ENCODE results near the gene DACH2.
"Not testable (repeated sequence)": the region's sequence is repeated elsewhere in the genome, so short reads cannot be mapped to it uniquely, and the experiment has no call there.

The DACH2 gene

GRCh38 chrX:86148024-86148511, at the start of gene DACH2:
Gene DACH2, plus strand, starts transcription at chrX:86148451.
- DNase-seq, result no peak

DNA sequence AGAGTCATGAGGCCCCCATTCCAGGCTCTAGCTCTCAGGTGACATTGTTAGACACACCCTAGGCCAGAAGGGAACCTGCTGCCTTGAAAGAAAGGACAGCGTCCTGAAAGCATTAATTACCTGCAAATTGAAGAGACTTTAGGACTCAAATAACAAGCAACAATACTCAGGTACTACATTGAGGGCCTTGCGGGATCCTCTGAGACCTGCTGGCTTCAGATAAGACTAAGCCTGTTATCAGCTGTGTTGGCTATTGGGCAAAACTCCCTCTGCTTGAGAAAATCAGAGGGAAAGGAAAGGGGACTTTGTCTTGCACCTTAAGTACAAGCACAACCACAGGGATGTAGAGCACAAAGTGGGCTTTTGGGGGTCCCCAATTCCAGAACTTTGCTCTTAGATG, 45.9 kb upstream of the DACH2 start:
- no peak for DNase-seq

DNA sequence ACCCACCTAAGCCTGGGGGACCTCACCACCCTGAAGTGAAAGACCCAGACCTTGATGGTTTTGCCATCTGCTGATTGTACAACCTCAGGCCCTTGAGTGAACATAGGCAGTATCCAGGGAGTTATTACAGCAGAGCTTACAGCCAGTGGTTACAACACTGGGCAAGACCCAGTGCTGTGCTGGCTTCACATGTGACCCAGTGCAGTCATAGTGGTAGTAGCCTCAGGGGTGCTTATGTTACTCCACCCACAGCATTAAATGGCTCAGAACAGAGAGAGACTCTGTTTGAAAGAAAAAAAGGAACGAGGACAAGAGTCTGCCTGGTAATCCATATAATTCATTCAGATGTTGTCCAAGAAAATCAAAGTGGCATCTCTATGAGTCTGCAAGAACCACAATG, 45.2 kb upstream of the DACH2 start:
- DNase-seq, result no peak

DNA sequence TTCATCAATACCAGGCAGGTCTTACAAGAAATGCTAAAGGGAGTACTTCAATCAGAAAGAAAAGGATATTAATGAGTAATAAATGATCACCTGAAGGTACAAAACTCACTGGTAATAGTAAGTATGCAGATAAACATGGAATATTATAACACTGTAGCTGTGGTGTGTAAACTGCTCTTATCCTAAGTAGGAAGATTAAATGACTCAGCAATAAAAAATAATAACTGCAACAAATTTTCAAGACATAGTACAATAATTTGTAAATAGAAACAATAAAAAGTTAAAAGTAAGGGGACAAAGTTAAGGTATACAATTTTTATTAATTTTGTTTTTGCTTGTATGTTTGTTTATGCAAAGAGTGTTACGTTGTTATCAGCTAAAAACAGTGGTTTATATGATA, 43.7 kb upstream of the DACH2 start:
- DNase-seq, result no peak

- DNase-seq, result no peak
These were observed 26.3 kb upstream of the DACH2 start for GRCh38 chrX:86121916-86122315.

- DNase-seq, result no peak
These were observed 14.5 kb upstream of the DACH2 start for GRCh38 chrX:86133761-86134160.

GRCh38 chrX:86137071-86137470, 11.2 kb upstream of the DACH2 start:
- no peak for DNase-seq

GRCh38 chrX:86141786-86142185, 6.5 kb upstream of the DACH2 start:
- no peak for DNase-seq

GRCh38 chrX:86146102-86146501, 2.1 kb upstream of the DACH2 start:
- DNase-seq, result no peak

GRCh38 chrX:86148594-86148993, 343 bp downstream of the DACH2 start:
- no peak for DNase-seq

- no peak for DNase-seq
These were observed 868 bp downstream of the DACH2 start for GRCh38 chrX:86149119-86149518.

GRCh38 chrX:86154553-86154952, 6.3 kb downstream of the DACH2 start:
- no peak for DNase-seq

- DNase-seq, result no peak
These were observed 23.1 kb downstream of the DACH2 start for GRCh38 chrX:86171366-86171765.

DNA sequence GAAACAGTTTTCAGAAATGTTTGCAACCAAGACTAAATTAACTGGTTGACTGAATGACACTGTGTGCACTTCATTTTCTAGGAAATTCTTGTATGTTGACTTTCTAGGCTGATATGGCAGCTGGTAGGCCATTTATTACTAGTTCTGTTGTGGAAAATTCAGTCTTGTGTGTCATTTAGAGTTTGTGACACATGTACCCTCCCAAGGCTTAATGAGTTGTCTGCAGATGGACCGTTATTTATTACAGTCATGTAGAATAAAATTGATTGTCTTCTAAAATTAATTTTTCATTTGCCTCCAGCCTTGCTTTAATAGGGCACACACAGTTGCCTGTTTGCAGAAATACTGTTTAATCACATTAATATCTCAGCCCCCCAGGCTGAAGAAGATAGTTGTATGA, 30.7 kb downstream of the DACH2 start:
- no peak for DNase-seq

DNA sequence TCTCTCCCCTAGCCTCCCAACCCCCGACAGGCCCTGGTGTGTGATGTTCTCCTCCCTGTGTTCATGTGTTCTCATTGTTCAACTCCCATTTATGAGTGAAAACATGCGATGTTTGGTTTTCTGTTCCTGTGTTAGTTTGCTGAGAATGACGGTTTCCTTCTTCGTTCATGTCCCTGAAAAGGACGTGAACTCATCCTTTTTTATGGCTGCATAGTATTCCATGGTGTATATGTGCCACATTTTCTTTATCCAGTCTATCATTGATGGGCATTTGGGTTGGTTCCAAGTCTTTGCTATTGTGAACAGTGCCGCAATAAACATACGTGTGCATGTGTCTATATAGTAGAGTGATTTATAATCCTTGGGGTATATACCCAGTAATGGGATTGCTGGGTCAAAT, 33.1 kb downstream of the DACH2 start:
- not testable (repeated sequence) for DNase-seq

DNA sequence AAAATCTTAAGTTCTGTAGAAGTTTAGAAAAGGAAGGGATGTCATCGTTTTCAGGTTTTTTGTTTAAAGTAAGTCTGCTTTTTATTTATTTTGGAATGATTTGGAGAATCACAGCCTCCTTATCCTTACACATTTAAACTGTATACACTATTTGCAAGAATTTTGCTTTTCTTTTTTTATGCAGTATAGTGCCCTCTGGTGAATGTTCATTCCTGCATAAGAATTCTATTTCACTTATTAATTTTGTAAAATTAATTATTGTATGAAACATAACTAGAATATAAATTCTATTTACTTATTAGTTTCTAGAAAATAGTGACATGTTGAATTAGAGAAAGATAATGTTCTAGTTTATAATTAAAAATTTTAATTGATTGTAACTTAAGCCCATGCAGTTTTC, 44.6 kb downstream of the DACH2 start:
- no peak for DNase-seq

- no peak for DNase-seq
These were observed 46.5 kb downstream of the DACH2 start for GRCh38 chrX:86194758-86195157.

DNA sequence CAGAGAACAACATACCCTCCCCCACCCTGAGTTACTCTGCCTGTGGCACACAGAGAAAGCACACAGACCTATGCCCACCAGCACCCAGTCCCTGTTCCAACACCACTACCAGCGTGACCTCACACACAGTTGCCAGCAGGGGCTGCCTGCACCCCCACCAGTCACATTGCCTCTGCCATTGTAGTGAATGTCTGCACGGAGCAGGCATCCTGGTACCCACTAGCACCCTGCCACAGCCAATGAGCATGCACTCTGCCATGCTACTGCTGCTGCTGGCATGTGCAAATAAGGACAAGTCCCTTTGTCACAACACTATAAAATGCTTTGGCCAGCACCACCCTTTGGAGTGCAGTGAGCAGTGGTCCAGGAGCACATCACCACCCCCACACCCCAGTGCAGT, 47.1 kb downstream of the DACH2 start:
- DNase-seq, result no peak

DNA sequence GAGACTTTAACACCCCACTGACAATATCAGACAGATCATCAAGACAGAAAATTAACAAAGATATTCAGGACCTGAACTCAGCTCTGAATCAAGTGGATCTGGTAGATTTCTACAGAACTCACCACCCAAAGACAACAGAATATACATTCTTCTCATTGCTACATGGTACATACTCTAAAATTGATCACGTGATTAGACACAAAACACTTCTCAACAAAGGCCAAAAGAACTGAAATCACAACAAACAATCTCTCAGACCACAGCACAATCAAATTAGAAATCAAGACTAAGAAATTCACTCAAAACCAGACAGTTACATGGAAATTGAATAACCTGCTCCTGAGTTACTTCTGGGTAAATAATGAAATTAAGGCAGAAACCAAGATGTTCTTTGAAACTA, 49.6 kb downstream of the DACH2 start:
- DNase-seq, result no peak

DNA sequence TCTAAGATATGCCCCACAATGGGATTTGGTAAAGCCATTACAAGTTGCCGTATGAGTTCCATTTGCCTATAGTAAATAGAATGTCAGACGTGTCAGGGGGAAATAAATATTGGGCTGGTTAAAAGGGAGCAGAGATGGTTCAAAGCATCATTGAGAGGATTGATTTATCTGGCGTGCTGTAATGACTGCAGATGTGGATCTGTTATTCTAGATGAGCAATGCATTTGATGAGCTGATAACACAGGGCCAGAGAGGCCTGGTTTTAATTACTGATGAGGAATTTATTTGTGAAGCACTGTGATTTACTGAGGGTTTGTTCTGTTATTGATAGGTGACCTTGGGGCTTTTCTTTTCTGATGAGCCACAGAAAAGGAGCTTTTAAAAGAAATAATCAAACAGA, 62.5 kb downstream of the DACH2 start:
- DNase-seq, result no peak

GRCh38 chrX:86215260-86215659, 67.0 kb downstream of the DACH2 start:
- DNase-seq, result no peak

DNA sequence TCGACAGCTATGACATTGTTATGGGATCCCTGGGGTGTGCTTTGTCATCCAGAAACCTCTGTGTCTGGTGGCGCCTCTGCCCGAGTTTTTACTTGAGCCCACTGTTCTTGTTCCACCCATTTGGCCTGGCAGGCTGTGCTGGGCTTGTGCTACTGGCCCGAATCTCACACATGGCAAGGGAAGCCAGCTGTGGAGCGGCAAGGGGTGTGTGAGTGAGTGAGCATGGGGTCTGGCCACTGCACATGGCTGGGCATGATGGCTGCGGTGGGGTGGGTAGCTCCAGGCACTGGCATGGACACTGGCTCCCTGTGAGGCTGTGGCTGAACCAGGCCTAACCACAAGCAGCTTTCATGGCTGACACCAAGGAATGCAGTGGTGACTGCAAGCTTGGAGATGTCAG, 89.2 kb downstream of the DACH2 start:
- no peak for DNase-seq

- no peak for DNase-seq
These were observed 93.3 kb downstream of the DACH2 start for GRCh38 chrX:86241547-86241946.

GRCh38 chrX:86263526-86263925, 115.3 kb downstream of the DACH2 start:
- no peak for DNase-seq

DNA sequence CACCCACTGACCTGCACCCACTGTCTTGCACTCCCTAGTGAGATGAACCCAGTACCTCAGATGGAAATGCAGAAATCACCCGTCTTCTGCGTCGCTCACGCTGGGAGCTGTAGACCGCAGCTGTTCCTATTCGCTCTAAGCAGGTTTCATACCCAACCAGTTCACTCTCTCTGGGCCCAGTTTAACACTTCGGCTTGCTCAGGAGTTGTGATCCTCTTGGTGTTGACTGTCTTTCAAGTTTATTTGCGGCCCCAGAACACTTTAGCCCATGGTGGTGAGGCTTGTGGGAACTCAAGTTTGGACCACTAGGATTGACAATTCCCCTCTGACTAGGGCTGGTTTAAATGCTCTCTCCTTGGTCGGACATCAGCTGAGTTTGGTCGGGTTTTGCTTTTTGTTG, 147.0 kb downstream of the DACH2 start:
- DNase-seq, result no peak

- DNase-seq, result no peak
These were observed 174.7 kb downstream of the DACH2 start for GRCh38 chrX:86322913-86323312.
